CD4-positive, CD25-positive, alpha-beta regulatory T cell (primary cell): ENCODE measurements around the gene XPO1. TPM values are rescaled to one million over a fixed set of nuclear protein-coding genes. Genes with fewer than 3 reads are reported as not detected.
"Not testable (repeated sequence)": the region's sequence is repeated elsewhere in the genome, so short reads cannot be mapped to it uniquely, and the experiment has no call there.

ENCODE experiments used
- ATAC-seq, 2 donors: fragments of 150-1000 bp; cut with Tn5 transposase; one replicate each; pipeline ENCODE4 v1.10.0; 2021; ENCODE audit warnings: low read depth in 2 of 2, moderate number of reproducible peaks in 2 of 2, moderate library complexity in 1 of 2
- DNase-seq, 3 donors: peaks; one replicate each; pipeline versions ENCODE4 v3.0.0 to v3.0.0-alpha.2; 2012 to 2022; ENCODE audit warnings: mixed read lengths in 1 of 3
- H3K27ac ChIP-seq: one replicate; pipeline ENCODE4 v1.7.0; 2013; ENCODE audit warnings: mild to moderate bottlenecking, low read length; ENCODE audit not compliant: insufficient read depth, poor library complexity, severe bottlenecking
- H3K27me3 ChIP-seq: one replicate; pipeline ENCODE4 v1.7.0; 2013; ENCODE audit warnings: low read length; ENCODE audit not compliant: control insufficient read depth, insufficient read depth
- H3K36me3 ChIP-seq: one replicate; pipeline ENCODE4 v1.7.0; 2013; ENCODE audit warnings: mild to moderate bottlenecking, low read length, moderate library complexity; ENCODE audit not compliant: control insufficient read depth, insufficient read depth
- H3K4me1 ChIP-seq: 2 replicates; pipeline ENCODE4 v1.7.0; 2013; ENCODE audit warnings: mild to moderate bottlenecking, low read length; ENCODE audit not compliant: insufficient read depth, control insufficient read depth, poor library complexity, severe bottlenecking
- H3K4me3 ChIP-seq: one replicate; pipeline ENCODE4 v1.7.0; 2013; ENCODE audit warnings: low read depth, mild to moderate bottlenecking, low read length, moderate library complexity
- H3K9me3 ChIP-seq, 2 experiments: 1 replicate in 1 of 2; 2 replicates in 1 of 2; pipeline ENCODE4 v1.7.0; 2013; ENCODE audit warnings: low read length in 2 of 2, mild to moderate bottlenecking in 1 of 2, moderate library complexity in 1 of 2; ENCODE audit not compliant: control insufficient read depth in 2 of 2
- H3K27ac Mint-ChIP-seq, 3 donors: one replicate each; pipeline ENCODE4 v1.8.0; 2020 to 2022; ENCODE audit warnings: mild to moderate bottlenecking in 3 of 3, mixed read lengths in 3 of 3, moderate library complexity in 2 of 3
- H3K27me3 Mint-ChIP-seq: one replicate; pipeline ENCODE4 v1.8.0; 2022; ENCODE audit warnings: mild to moderate bottlenecking, mixed read lengths
- H3K36me3 Mint-ChIP-seq: one replicate; pipeline ENCODE4 v1.8.0; 2020; ENCODE audit warnings: mixed read lengths
- H3K4me1 Mint-ChIP-seq, 4 donors: one replicate each; pipeline ENCODE4 v1.8.0; 2020 to 2022; ENCODE audit warnings: mixed read lengths in 4 of 4, mild to moderate bottlenecking in 1 of 4
- H3K4me3 Mint-ChIP-seq, 4 donors: one replicate each; pipeline ENCODE4 v1.8.0; 2020 to 2022; ENCODE audit warnings: mild to moderate bottlenecking in 4 of 4, mixed read lengths in 4 of 4, moderate library complexity in 3 of 4
- H3K9me3 Mint-ChIP-seq, 7 donors: one replicate each; pipeline ENCODE4 v1.8.0; 2020 to 2022; ENCODE audit warnings: mixed read lengths in 7 of 7, mild to moderate bottlenecking in 3 of 7, moderate library complexity in 2 of 7
- polyA plus RNA-seq, 4 donors: library from polyadenylated mRNA; unstranded; fragments of 300-500 nt; fragmentation: Illumina TruSeq; gene quantifications; one replicate each; pipeline ENCODE4 v1.2.3, GENCODE V29; 2021
- total RNA-seq: library from RNA; stranded (reverse); gene quantifications from one replicate; pipeline ENCODE4 v1.2.3, GENCODE V29; 2022

XPO1 gene
- total and polyA plus RNA-seq, 5 donors from 2014 or later, result 29.0 to 137 (median 38.4) TPM

DNA sequence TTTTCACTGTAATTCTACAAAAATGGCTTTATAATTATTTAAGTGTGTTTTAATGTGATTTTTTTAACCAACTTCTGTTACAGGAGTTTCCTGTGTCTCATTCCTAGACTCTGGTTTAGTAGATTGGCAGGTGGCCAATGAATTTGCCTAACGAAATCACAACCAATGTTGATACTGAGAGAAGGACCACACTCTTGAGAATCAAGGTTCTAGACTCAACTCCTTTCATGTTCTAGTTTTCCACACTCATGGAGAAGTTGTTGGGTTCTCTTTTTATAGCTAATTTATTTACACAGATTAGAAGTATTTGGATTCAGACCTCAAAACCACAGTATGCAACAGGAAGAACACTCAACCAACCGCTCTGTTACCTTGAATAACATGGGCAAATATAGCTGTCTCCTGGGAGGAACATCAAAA is 44.6 kb downstream of the XPO1 start:
- Mint-ChIP-seq H3K36me3 (peaks cover 37% of the 10 kb centered on the region), H3K27ac (peak overlapping the region; percentile 40 to 81 (median 78)), H3K27me3 (no peaks in the 10 kb centered on the region), H3K4me1 (peaks cover 10 to 22% (median 16%) of the 10 kb centered on the region in 4 donors), H3K9me3 (no peaks in the 10 kb centered on the region), H3K4me3 (peak overlapping the region in 2 of 4 donors; percentile 5 to 33)
- ATAC-seq (no peak), DNase-seq (peak in 2 of 3 donors; percentile 12 to 14)
- H3K27ac ChIP-seq, result peak overlapping the region; percentile 26
- peak overlapping the region; percentile 20 for H3K4me3 ChIP-seq
- peaks cover 16% of the 10 kb centered on the region for H3K4me1 ChIP-seq
- no peaks in the 10 kb centered on the region for H3K9me3 ChIP-seq
- H3K36me3 ChIP-seq, result peaks cover 90% of the 10 kb centered on the region
- no peaks in the 10 kb centered on the region for H3K27me3 ChIP-seq

DNA sequence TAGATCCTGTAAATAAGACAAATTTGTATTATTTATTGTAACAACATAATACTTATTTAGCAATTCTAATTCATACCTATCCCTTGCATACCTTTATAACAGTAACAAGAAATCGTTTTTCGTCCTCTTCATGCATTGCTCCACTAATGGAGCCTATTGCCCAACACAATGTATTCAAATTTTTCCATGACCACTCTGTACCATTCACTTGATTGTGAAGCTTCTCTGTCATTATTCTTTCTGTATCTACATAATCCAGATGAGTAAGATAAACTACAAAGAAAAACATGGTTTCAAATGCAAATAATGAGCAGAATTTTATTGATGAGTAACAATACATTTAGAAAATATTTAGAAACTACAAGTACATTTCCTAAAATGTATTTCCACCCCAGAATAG is 45.7 kb downstream of the XPO1 start:
- Histone ChIP-seq H3K27me3 (no peaks in the 10 kb centered on the region), H3K36me3 (peaks cover 90% of the 10 kb centered on the region), H3K27ac (peak overlapping the region; percentile 26), H3K4me3 (no peak overlapping the region), H3K9me3 (no peaks in the 10 kb centered on the region), H3K4me1 (peaks cover 16% of the 10 kb centered on the region)
- H3K27me3 Mint-ChIP-seq, result no peaks in the 10 kb centered on the region
- peaks cover 10 to 24% (median 16%) of the 10 kb centered on the region in 4 donors for H3K4me1 Mint-ChIP-seq
- no peaks in the 10 kb centered on the region for H3K9me3 Mint-ChIP-seq
- H3K27ac Mint-ChIP-seq, result peak overlapping the region in 2 of 3 donors; percentile 75 to 81
- no peak for DNase-seq
- H3K36me3 Mint-ChIP-seq, result peaks cover 40% of the 10 kb centered on the region
- ATAC-seq, result no peak
- no peak overlapping the region for H3K4me3 Mint-ChIP-seq

DNA sequence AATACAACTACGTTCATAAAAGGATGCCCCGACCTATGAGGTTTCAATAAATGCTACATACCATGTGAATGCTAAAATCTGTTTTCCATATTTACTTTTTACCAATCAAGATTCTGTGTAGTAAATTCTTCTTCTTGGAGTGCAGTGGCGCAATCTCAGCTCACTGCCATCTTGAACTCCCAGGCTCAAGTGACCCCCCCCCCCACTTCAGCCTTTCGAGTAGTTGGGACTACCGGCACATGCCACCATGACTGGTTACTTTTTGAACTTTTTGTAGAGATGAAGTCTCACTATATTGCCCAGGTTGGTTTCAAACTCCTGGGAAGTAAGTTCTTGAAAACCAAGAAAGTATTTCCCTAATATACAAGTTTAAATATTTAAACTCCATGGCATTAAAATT is 52.9 kb downstream of the XPO1 start:
- peaks cover 0 to 12% (median 5%) of the 10 kb centered on the region in 4 donors for H3K4me1 Mint-ChIP-seq
- Histone ChIP-seq H3K36me3 (peaks cover 77% of the 10 kb centered on the region), H3K4me3 (no peak overlapping the region), H3K4me1 (no peaks in the 10 kb centered on the region), H3K27ac (no peak overlapping the region), H3K27me3 (no peaks in the 10 kb centered on the region), H3K9me3 (no peaks in the 10 kb centered on the region)
- H3K9me3 Mint-ChIP-seq, result no peaks in the 10 kb centered on the region
- no peak for DNase-seq
- no peak overlapping the region for H3K4me3 Mint-ChIP-seq
- H3K36me3 Mint-ChIP-seq, result peaks cover 46% of the 10 kb centered on the region
- no peak overlapping the region for H3K27ac Mint-ChIP-seq
- H3K27me3 Mint-ChIP-seq, result no peaks in the 10 kb centered on the region
- no peak for ATAC-seq

GRCh38 chr2:61478086-61478485 is 60.1 kb downstream of the XPO1 start:
- H3K27ac Mint-ChIP-seq, result no peak overlapping the region
- peaks cover 1 to 14% (median 12%) of the 10 kb centered on the region in 4 donors for H3K4me1 Mint-ChIP-seq
- H3K4me3 Mint-ChIP-seq, result no peak overlapping the region
- no peaks in the 10 kb centered on the region for H3K9me3 ChIP-seq
- no peak for ATAC-seq
- peaks cover 47% of the 10 kb centered on the region for H3K36me3 ChIP-seq
- H3K9me3 Mint-ChIP-seq, result peaks cover 0 to 2% (median 0%) of the 10 kb centered on the region in 7 donors
- H3K36me3 Mint-ChIP-seq, result peaks cover 23% of the 10 kb centered on the region
- no peaks in the 10 kb centered on the region for H3K4me1 ChIP-seq
- H3K27me3 Mint-ChIP-seq, result no peaks in the 10 kb centered on the region
- no peaks in the 10 kb centered on the region for H3K27me3 ChIP-seq
- DNase-seq, result no peak
- H3K27ac ChIP-seq, result peak overlapping the region; percentile 23
- no peak overlapping the region for H3K4me3 ChIP-seq

DNA sequence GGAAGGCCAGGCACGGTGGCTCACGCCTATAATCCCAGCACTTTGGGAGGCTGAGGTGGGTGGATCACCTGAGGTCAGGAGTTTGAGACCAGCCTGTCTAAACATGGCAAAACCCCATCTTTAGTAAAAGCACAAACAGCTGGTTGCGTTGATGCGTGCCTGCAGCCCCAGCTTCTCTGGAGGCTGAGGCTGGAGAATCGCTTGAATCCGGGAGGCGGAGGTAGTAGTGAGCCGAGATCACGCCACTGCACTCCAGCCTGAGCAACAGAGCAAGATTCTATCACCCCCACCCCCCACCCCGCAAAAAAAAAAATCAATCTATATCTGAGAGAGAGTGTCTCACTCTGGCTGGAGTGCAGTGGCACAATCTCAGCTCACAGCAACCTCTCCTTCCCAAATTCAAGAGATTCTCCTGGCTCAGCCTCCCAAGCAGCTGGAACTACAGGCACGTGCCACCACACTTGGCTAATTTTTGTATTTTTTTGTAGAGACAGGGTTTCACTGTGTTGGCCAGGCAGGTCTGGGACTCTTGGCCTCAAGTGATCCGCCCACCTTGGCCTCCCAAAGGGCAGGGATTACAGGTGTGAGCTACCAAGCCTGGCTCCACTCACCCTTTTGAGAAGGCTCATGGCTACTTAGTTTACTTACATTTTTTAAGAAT is 61.1 kb downstream of the XPO1 start:
- Mint-ChIP-seq H3K27ac (peak overlapping the region in 1 of 3 donors; percentile 4), H3K4me3 (peak overlapping the region in 1 of 4 donors; percentile 36), H3K36me3 (peaks cover 16% of the 10 kb centered on the region), H3K4me1 (peaks cover 2 to 17% (median 16%) of the 10 kb centered on the region in 4 donors)
- H3K27me3 ChIP-seq, H3K4me3 ChIP-seq, H3K9me3 ChIP-seq, H3K4me1 ChIP-seq, H3K27me3 Mint-ChIP-seq, DNase-seq, H3K27ac ChIP-seq, ATAC-seq, H3K9me3 Mint-ChIP-seq: not testable (repeated sequence)
- peaks cover 36% of the 10 kb centered on the region for H3K36me3 ChIP-seq

DNA sequence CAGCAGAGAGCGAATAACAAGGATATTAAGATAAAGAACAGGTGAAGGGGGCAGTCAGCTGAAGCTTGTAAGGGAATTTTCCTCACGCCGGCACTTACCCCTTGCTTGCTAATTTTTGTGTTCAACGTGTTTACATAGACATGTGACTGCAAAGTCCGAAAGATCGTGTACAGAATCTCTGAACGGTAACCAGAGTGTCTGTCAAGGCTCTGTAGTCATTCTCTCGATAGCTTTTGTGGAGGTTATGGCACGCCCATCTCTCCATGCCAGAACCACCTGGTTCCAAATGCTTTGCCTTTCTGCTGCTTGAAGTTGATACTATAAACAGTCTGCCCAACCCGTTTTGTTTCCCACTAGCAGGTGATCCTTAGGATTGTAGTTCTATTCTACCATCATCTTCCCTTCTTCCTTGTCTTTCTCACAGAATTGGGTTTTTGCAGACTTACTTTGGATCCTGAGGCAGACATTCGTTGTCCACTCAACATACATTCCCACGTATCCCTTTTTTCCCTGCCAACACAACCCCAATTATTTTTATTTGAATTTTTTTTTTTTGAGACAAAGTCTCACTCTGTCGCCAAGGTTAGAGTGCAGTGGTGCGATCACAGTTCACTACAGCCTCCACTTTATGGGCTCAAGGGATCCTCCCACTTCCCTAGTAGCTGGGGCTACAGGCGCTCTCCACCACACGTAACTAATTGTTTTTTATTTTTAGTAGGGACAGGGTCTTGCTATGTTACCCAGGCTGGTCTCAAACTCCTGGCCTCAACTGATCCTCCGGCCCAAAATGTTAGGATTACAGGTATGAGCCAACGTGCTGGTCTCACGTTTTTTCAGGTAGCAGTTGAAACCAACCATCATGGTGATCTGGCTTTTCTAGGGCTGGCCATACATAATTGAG is 66.0 kb downstream of the XPO1 start:
- Histone ChIP-seq H3K27me3 (no peaks in the 10 kb centered on the region), H3K4me1 (peaks cover 23% of the 10 kb centered on the region), H3K27ac (peak overlapping the region; percentile 99), H3K4me3 (peak overlapping the region; percentile 89), H3K9me3 (no peaks in the 10 kb centered on the region), H3K36me3 (peaks cover 2% of the 10 kb centered on the region)
- Mint-ChIP-seq H3K4me3 (peak overlapping the region; percentile 95 to 97 (median 96)), H3K4me1 (peaks cover 11 to 45% (median 27%) of the 10 kb centered on the region in 4 donors), H3K36me3 (no peaks in the 10 kb centered on the region), H3K27me3 (no peaks in the 10 kb centered on the region), H3K27ac (peak overlapping the region; percentile 98 to 99 (median 98)), H3K9me3 (peaks cover 0 to 2% (median 0%) of the 10 kb centered on the region in 7 donors)
- DNase-seq (peak in 1 of 3 donors; percentile 58), ATAC-seq (no peak)

DNA sequence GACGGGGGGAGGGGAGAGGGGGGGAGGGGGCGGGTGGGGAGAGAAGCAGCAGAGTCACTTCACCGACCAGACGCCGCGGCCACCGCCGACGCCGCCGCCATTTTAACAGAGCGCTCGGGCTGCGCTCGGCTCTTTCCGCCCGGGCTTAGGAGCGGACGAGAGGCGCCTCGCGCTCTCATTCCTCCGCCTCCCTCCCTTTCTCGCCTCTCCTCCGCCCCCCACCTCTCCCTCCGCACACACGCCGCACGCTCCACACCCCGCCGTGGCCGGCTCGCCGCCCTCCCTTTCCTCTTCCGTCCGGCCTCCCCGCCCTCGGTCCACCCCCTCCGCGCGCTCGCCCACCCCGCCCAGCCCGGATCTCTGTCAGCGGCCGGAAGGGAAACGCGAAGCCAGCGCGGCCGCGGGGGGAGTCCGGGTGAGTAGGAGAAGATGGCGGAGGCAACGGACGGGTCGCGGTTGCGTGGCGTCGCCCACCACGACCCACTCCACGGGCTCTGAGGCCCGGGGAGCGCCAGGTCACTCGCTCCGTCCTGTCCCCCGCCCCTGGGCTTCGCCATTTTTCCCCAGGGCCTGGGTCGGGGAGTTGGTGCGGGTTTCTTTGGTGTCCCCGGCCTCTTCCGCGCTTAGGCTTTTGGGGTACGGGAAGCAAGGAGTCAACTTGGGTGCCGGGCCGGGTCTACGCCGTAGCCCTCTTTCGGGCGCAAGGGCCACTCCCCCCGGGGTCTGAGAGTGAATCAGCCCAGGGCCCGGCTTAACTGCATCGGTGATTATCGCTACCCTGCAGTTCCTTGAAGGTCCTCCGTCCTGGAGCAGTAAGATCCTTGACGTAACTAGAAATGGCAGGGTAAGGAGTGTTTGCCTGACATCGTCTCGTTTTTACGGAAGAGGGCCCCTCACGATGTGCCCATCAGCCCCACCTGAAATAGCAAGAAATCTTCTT is 66.9 kb downstream of the XPO1 start, which contains the start of gene USP34:
Gene USP34 (minus strand): TSS at position 123 of the 940 bp plus-strand sequence. CDS start 395 bp downstream, outside the sequence.
- H3K27me3 ChIP-seq, result no peaks in the 10 kb centered on the region
- peaks cover 11 to 45% (median 25%) of the 10 kb centered on the region in 4 donors for H3K4me1 Mint-ChIP-seq
- peak within 1 kb of the TSS; percentile 97 to 100 (median 98) for H3K4me3 Mint-ChIP-seq
- no peaks in the 10 kb centered on the region for H3K9me3 Mint-ChIP-seq
- ATAC-seq, result peak; percentile 88 to 94
- peaks cover 32% of the 10 kb centered on the region for H3K4me1 ChIP-seq
- H3K27me3 Mint-ChIP-seq, result no peaks in the 10 kb centered on the region
- H3K27ac Mint-ChIP-seq, result peak within 1 kb of the TSS; percentile 98 to 99 (median 98)
- DNase-seq, result peak; percentile 90 to 99 (median 92)
- H3K4me3 ChIP-seq, result peak within 1 kb of the TSS; percentile 90
- peak within 1 kb of the TSS; percentile 99 for H3K27ac ChIP-seq
- H3K9me3 ChIP-seq, result no peaks in the 10 kb centered on the region
- H3K36me3 ChIP-seq, result peaks cover 2% of the 10 kb centered on the region
- no peaks in the 10 kb centered on the region for H3K36me3 Mint-ChIP-seq
